Esophagus squamous epithelium (tissue), 4 donors: Measurements from ENCODE around the gene SGPP1.

Experiments
- POLR2A ChIP-seq, 4 donors: fragments of 450-650 bp; IDR thresholded peaks; one replicate each; pipeline ENCODE4 v1.6.1; 2017; ENCODE audit warnings: antibody characterized with exemption in 4 of 4, mild to moderate bottlenecking in 4 of 4, moderate library complexity in 3 of 4
- TF ChIP-seq, protein P1 (sequence below), 6 experiments: fragments of 450-650 bp in 4 of 6; fragments of 200-600 bp in 2 of 6; sonication (generic) in 2 of 6; IDR thresholded peaks; one replicate each; pipeline ENCODE4 v1.5.1; 2016 to 2019; ENCODE audit warnings: antibody characterized with exemption in 6 of 6, mild to moderate bottlenecking in 4 of 6, moderate library complexity in 4 of 6

DNA sequence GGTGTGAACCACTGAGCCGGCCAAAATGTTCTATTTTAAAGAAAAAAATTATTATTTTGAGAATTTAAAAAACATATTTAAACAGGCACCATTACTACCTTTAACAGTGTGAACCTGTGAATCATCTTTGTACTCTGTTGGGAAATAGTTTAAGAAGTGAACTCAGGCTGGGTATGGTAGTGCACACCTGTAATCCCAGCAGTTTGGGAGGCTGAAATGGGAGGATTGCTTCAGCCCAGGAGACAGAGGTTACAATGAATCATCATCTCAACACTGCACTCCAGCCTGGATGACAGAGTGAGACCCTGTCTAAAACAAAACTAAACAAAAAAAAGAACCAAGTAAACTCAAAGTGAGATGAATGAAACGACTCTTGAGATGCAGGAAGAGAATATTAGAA lies 83.1 kb downstream of the SGPP1 start:
- TF ChIP-seq, protein P1, sequence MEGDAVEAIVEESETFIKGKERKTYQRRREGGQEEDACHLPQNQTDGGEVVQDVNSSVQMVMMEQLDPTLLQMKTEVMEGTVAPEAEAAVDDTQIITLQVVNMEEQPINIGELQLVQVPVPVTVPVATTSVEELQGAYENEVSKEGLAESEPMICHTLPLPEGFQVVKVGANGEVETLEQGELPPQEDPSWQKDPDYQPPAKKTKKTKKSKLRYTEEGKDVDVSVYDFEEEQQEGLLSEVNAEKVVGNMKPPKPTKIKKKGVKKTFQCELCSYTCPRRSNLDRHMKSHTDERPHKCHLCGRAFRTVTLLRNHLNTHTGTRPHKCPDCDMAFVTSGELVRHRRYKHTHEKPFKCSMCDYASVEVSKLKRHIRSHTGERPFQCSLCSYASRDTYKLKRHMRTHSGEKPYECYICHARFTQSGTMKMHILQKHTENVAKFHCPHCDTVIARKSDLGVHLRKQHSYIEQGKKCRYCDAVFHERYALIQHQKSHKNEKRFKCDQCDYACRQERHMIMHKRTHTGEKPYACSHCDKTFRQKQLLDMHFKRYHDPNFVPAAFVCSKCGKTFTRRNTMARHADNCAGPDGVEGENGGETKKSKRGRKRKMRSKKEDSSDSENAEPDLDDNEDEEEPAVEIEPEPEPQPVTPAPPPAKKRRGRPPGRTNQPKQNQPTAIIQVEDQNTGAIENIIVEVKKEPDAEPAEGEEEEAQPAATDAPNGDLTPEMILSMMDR (IDR thresholded peaks at IDR 0.05): no peak
- TF ChIP-seq POLR2A (IDR thresholded peaks at IDR 0.05): no peak
